GM19023 (cell line): ENCODE measurements around the gene SGSM1.
"Not testable (repeated sequence)": the region's sequence is repeated elsewhere in the genome, so short reads cannot be mapped to it uniquely, and the experiment has no call there.

Experiments
- ATAC-seq: cut with Tn5 transposase; IDR thresholded peaks from one replicate; pipeline ENCODE4 v1.9.1; 2021; ENCODE audit warnings: mild to moderate bottlenecking, moderate library complexity; ENCODE audit not compliant: unreplicated experiment

Gene SGSM1

DNA sequence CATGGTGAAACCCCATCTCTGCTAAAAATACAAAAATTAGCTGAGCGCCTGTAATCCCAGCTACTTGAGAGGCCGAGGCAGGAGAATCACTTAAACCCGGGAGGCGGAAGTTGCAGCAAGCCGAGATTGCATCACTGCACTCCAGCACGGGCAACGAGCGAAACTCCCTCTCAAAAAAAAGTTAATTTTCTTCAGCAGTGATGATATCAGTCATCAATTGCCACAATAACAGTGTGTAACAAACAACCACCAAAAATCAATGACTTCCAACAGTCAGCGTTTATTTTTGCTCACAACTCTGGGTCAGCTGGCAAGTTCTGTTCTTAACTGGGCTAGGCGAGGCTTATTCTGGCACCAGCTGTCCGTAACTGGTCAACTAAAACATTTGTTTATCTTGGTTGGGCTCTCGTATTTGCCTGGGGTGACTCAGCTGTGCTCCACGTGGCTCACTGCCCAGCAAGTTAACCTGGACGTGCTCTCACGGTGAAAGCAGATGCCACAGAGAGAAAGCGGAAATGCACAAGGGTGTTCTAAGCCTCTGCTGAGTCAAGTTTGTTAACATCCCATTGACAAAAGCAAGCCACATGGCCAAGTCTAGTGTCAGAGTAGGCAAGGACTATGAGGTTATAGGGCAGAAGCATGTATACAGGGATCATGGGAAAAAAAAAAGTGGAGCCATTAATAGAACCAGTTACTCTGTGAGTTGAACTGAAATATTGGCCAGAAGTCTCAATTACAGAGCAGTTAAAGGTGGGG, 88.4 kb downstream of the SGSM1 start:
- no peak for ATAC-seq

DNA sequence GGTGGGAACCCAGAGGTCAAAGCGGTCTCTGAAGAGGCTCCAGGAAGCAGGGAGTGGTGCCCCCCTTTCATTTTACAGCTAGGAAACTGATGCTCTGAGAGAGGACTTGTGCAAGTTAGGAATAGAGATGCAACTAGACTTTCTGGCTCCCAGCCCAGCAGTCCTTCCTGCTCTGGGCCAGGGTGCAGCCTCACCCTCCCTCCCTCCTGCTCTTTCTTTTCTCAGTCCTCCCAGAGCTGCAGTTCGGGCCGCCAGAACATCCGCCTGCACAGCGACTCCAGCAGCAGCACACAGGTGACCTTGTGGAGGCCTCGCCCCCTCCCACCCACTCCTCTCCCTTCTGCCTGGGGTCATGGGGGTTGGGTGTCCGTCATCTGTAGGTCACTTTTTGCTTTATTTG, 89.0 kb downstream of the SGSM1 start:
- no peak for ATAC-seq

DNA sequence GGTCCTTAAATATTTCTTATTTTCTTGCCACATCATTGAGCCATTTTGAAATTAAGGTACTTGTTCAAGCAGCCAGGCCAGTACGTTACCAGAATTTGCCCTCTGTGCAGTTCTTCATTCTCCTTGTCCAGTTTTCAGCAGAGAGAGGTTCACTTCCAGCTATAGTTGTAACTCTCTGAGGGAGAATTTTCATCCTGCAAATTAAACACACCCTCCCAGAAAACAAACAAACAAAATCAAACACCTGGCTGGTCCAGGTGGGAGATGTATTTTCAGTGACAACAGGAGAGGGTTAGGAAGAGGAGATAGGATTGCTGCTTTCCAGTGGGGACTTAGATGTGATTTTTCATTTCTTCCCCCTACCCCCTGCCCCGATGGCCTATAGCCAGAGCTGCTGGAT, 95.4 kb downstream of the SGSM1 start:
- no peak for ATAC-seq

DNA sequence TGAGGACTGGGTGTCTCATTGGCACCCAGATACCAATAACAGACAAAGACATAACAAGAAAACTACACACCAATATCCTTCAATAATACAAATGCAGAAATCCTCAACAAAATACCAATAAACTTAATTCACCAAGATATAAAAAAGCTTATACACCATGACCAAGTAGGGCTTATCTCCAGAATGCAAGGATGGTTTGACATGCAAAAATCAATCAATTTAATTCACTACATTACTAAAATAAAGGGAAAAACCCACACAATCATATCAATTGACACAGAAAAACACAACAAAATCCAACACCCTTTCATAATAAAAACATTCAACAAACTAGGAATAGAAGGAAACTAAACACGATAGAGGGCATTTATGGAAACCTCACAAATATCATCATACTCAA, 99.9 kb downstream of the SGSM1 start:
- ATAC-seq: no peak

DNA sequence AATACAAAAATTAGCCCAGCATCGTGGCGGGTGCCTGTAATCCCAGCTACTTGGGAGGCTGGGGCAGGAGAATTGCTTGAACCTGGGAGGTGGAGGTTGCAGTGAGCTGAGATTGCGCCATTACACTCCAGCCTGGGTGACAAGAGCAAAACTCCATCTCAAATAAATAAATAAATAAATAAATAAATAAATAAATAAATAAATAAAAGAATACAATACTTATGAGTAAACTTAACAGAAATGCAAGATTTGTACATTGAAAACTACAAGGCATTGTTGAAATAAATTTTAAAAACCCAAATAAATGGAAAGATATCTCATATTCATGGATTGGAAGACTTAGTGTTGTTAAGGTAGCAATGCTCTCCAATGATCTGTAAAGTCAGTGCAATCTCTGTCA, 101.1 kb downstream of the SGSM1 start:
- ATAC-seq: not testable (repeated sequence)

DNA sequence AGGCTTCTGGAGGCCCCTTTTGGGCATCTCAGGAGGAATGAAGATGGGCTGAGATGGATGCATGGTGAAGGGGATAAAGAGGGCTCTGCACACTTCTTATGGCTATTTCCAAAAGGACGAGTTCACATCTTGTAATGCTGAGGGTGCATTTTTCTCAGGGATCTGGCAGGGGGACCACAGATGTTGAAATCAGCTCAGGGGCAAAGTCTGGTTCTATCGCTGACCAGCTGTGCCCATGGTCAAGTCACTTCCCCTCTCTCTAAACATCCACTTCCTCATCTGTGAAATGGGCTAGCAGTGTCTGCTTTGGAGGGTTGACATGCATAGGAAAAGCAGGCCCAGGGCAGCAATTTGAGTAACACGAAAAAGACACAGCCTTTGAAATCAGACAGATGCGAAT, 114.0 kb downstream of the SGSM1 start:
- ATAC-seq: no peak

DNA sequence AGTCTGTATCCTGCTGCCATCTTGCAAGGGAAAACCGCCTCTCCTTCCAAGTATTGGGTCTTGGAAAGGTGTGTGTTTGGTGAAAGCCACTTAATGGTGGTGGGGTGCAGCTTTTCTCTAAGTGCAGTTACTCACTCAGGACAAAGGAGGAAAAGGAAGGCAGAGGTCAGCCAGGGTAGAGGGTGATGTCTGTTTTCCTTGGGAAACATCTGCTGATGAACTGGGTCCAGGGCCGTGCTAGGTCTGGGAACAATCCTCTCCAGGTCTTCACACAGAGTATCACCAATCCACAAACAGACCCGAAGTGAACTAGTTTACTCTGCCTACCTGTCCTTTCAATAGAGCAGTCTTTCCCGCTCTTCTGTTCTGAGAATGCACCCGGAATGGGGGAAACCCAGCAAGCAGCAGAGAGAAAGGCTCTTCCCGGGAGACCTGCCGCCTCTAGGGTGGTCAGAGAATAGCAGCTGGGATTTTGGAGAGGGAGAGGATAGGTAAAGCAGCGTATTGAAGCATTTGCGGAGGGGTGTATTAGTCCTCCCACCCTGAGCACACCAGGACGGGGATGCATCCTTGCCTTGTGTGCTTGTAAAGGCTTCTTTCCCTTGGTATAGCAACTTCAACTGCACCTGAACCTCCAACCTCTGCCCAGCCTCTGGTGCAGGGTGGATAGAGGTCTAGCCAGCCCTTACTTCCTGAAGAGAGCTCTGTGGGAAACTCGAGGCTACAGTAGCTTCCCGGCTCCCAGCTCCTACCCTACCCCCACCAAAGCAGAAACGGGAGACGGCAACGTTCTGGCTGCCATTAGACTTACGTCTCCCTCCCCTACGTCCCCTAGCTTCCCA, 119.8 kb downstream of the SGSM1 start:
- no peak for ATAC-seq

DNA sequence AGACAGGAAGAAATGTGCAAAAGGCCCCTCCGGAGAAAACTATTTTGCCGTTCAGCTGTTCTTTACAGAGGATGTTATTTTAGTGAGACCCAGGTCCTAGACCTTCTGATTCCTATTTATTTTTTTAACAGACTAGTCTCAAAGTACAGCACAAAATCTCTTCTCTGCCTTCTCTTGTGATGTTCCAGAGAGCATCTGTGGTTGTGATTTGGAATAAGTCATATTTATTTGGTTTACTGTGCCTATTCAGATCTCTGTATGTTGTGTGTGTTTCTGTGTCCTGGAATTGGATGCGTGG, 120.4 kb downstream of the SGSM1 start:
- no peak for ATAC-seq

DNA sequence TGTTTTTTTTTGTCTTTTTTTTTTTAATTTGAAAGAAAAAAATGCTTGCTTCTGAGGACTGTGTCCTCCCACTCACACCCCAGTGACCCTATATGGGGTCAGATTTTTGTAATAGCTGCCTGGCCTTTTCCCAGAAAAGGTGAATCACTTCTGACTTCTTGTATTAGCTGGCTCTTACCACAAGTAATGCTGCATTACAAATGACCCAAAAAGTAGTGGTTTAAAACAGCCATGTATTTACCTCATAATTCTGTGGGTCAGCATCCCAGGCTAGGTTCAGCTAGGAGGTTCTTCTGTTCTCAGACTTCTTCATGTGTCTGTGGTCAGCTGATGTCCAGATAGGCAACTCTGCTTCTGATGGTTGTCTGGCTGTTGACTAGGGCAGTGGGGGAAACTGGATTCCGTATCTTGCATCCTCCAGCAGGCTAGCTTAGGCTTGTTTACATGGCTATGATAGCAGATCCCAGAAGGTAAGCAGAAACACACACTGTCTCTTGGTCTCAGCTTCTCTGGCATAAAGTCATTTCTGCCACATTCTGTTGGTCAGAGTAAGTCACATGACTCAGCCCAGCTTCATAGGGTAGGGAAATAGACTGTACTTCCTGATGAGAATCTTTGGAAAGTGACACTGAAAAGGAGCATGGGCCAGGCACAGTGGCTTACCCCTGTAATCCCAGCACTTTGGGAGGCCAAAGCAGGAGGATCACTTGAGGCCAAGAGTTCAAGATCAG, 121.0 kb downstream of the SGSM1 start:
- no peak for ATAC-seq

DNA sequence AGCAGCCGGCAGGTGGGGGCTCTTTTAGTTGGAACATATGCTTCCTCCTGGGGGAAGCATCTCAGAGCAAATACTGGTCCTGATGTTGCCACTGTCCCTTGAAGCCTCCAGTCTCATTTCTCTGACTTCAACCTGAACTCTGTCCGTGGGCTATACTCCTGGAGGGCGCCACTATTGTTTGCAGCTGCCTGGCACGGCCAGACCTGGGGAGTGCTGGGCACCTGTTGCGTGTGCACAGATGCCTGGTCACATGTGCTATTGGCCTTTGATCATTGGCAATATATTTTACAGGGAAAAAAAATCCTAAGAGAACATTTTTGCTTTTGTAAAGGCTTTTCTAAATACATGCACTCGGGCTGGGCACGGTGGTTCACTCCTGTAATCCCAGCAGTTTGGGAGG, 122.3 kb downstream of the SGSM1 start:
- ATAC-seq: no peak

DNA sequence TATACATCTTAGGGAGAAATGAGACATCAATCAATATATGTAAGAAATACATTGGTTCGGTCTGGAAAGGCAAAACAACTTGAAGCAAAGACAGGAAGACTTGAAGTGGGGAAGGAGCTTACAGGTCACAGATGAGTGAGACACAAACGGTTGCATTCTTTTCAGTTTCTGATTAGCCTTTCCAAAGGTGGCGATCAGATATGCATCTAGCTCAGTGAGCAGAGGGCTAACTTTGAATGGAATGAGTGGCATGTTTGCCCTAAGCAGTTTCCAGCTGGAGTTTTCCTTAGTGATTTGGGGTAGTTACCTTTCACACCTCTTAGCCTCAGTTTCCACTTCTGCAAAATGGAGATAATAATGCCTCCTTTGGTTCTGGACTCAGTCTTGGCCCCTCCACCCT, 124.7 kb downstream of the SGSM1 start:
- ATAC-seq: no peak

DNA sequence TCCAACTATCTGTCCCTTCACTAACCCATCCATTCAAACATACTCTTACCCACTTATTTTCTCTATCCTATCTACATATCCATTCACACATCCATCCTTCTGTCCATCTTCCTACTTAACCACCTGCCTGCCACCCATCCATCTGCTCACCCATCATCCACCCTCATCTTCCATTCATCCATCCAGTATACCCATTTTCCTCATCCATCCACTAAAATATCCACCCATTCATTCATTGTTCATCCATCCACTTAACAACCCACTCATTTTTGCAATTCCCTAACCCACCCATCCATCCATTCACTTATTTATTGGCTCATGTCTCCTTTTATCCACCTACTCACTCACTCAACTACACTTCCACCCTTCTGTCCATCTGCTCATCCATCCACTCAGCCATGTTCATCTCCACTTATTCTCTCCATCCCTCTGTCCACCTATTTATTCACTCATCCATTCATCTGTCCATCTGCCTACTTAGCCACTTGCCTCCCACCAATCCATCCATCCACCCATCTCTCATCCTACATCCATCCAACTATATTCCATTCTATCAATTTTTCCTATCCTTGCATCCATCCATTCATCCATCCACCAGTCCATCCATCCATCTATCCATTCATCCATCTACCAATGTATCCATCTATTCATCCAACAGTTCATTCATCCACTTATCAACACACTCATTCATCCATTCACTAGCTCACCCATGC, 129.9 kb downstream of the SGSM1 start:
- ATAC-seq: no peak

DNA sequence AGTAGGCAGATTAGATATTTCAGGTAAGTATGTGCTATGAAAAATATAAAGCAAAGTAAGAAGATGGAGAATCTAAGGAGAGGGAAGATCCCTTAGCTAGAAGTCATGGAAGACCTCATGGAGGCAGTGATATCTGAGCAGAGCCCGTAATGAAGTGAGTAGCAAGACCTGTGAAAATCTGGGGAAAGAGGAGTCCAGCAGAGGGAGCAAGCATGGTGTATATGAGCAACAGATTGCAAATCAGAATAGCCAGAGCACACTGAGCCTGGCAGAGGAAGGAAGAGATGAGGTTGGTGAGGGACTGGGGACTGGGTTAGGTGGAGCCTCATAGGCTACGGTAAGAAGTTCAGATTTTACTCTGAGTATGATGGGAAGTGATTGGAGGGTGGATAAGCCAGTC, 131.1 kb downstream of the SGSM1 start:
- no peak for ATAC-seq

DNA sequence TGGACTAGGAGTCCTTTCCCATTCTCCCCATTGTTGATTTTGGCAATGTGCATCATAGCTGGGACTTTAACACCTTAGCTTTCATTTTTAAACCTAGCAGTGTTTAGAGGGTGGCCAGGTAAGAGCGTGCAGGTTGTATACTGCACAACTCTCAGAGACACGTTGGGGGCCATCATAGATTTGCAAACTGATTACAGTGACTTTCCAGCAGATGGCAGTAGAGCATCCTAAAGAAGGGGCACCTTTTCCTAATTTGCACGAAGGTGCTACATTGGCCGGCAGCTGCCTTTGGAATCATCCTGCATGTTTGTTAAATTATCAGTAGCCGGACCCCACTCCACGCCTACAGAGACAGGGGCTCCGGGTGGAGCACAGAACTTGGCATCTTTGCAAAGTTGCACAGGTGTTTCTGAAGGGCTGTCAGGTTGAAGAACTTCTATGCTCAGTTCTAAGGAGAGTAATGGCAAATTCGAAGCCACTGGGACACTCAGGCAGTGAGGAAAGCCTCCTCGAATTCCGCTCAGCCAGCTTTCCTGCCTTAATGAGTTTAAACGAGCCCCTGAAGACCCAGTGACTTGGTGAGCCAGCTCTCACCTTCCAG, 132.8 kb downstream of the SGSM1 start:
- no peak for ATAC-seq

DNA sequence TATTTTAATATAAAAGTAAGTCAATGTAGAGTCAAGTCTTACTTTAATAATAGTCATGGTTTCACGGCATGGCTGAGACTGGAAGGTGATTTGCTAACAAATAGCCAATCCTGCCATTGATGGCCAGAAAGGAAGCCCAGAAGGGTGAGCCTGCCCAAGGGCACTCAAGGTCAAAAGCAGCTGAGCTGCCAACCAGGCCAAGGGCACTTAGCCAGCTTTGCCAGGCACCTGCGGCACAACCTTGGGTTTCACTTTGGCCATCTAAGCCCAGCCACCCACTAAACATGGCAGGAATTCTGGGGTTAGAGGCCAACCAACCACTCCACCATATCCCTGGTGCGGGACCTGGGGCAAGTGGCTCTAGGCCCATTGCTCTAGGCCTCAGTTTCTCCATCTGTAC, 136.3 kb downstream of the SGSM1 start:
- no peak for ATAC-seq

DNA sequence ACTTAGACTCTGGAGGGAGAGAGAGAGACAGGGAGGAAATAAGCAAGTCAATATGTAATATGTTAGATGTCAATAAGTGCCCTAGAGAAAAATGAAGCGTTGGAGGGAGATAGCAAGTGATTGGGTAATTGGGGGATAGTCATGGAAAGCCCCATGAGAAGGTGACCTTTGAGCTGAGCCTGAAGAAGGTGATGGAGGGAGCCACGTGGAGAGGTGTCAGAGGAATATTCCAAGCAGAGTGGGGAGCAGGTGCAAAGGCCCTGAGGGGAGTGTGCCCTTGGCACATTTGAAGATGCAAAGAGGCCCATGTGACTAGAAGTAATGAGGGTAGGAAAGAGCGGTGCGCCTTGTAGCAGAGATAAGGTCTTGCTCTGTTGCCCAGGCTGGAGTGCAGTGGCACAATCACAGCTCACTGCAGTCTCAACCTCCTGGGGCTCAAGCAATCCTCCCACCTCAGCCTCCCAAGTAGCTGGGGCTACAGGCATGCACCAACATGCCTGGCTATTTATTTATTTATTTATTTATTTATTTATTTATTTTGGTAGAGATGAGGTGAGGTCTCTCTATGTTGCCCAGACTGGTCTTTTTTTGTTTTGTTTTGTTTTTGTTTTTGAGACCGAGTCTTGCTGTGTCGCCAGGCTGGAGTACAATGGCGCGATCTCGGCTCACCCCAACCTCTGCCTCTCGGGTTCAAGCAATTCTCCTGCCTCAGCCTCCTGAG, 138.4 kb downstream of the SGSM1 start:
- no peak for ATAC-seq

DNA sequence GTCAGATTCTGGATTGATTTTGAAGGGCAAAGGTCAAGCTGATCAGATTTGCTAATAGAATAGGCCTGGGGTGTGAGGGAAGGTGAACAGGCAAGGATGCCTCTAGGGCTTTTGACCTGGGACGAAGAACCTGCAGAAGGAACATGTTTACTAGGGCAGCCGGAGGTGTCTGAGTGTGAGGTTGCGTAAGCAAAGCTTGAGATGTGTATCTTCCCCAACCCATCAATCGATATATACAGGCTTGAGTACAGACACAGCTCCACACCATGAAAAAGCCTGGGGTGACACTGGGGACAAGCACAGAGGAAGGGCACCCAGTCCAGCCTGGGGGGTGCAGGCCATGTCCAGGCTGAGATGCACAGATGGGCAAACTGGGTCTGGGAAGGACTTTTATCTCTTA, 139.4 kb downstream of the SGSM1 start:
- no peak for ATAC-seq

DNA sequence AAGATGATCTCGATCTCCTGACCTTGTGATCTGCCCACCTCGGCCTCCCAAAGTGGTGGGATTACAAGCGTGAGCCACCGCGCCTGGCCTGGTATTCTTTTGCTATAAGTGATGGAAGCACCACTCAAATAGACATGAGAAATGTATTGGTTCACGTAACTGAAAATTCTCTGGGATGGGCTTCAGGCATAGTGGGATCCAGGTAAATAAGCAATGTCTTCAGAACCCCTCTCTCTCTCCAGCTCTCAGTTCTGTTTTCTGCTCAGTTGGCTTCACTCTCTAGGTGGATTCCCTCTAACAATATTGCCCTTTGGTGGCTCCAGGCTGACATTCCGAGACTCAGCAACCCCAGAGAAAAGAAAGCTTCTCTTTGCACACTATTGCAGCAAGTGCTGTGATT, 141.4 kb downstream of the SGSM1 start:
- ATAC-seq: no peak

DNA sequence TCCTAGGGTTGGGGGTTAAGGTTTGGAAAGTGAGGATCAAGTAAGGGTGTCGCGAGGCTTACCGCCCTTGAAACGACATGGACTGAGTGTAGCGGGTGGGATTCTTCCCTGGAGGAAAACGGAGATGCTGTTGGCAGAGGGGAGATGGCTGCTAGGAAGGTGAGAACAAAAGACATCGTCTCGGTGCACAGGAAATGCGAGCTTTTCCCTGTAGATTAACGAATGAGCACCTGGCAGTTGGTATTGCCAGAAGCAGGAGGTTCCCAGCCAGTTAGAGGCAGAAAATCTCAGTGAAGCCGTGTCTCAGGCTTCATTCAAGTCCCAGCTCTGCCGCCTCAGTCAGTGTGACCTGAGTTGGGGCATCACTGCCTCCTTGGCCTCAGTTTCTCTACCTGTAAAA, 141.9 kb downstream of the SGSM1 start:
- ATAC-seq: no peak
